Thoracic aorta (tissue), 2 donors: Measurements from ENCODE around the gene DLGAP1. TPM values are rescaled to one million over a fixed set of nuclear protein-coding genes. Genes with fewer than 3 reads are reported as not detected.

Experiments
- ATAC-seq: fragments of 150-250 bp; one replicate; pipeline ENCODE4 v1.8.0; 2017; ENCODE audit warnings: low read depth; ENCODE audit not compliant: insufficient number of reproducible peaks, low FRiP score
- DNase-seq: peaks from one replicate; pipeline ENCODE4 v3.0.0-alpha.2; 2020; ENCODE audit warnings: low spot score
- H3K27ac ChIP-seq, 2 donors: fragments of 200-600 bp; sonication (generic); 1 replicate in 1 of 2; 2 replicates in 1 of 2; pipeline ENCODE4 v1.5.1; 2016; ENCODE audit warnings: mild to moderate bottlenecking in 2 of 2, moderate library complexity in 2 of 2
- H3K27me3 ChIP-seq: fragments of 200-600 bp; sonication (generic); replicated peaks from 2 replicates; pipeline ENCODE4 v1.6.0; 2016; ENCODE audit warnings: mild to moderate bottlenecking; ENCODE audit not compliant: insufficient read depth
- H3K36me3 ChIP-seq: fragments of 200-600 bp; sonication (generic); one replicate; pipeline ENCODE4 v1.5.1; 2016
- H3K4me1 ChIP-seq, 2 donors: fragments of 200-600 bp; sonication (generic); 1 replicate in 1 of 2; 2 replicates in 1 of 2; pipeline versions ENCODE4 v1.5.1 to v1.6.0; 2016; ENCODE audit warnings: low read depth in 2 of 2, mild to moderate bottlenecking in 1 of 2; ENCODE audit not compliant: control insufficient read depth in 1 of 2
- H3K4me3 ChIP-seq: fragments of 200-600 bp; sonication (generic); 2 replicates; pipeline ENCODE4 v1.5.1; 2016; ENCODE audit warnings: mild to moderate bottlenecking
- H3K9me3 ChIP-seq: fragments of 200-600 bp; sonication (generic); 2 replicates; pipeline ENCODE4 v1.5.1; 2016
- CTCF ChIP-seq: fragments of 200-600 bp; sonication (generic); IDR thresholded peaks from one replicate; pipeline ENCODE4 v1.5.1; 2019; ENCODE audit warnings: antibody characterized with exemption
- total RNA-seq, 2 donors: library from RNA; depleted of rRNA; stranded (reverse); fragments of >200 nt; gene quantifications; one replicate each; pipeline versions ENCODE4 v1.1.0 to v1.2.3, GENCODE V29; 2016

The DLGAP1 gene
- total RNA-seq, 2 donors from 2014 or later = 7.3 to 19.0 TPM

GRCh38 chr18:3889121-3889520 is 566.0 kb downstream of the DLGAP1 start:
- Histone ChIP-seq H3K4me3 (no peak overlapping the region), H3K36me3 (no peaks in the 10 kb centered on the region), H3K27ac (no peak overlapping the region), H3K9me3 (no peaks in the 10 kb centered on the region), H3K4me1 (peaks cover 0 to 9% of the 10 kb centered on the region in 2 donors), H3K27me3 (no peaks in the 10 kb centered on the region)
- DNase-seq = no peak
- no peak for TF ChIP-seq CTCF
- ATAC-seq = no peak

- ATAC-seq (no peak), DNase-seq (no peak)
- Histone ChIP-seq H3K4me1 (peaks cover 0 to 9% of the 10 kb centered on the region in 2 donors), H3K9me3 (no peaks in the 10 kb centered on the region), H3K4me3 (no peak overlapping the region), H3K36me3 (no peaks in the 10 kb centered on the region), H3K27ac (no peak overlapping the region), H3K27me3 (no peaks in the 10 kb centered on the region)
- no peak for TF ChIP-seq CTCF
These were observed 568.4 kb downstream of the DLGAP1 start for GRCh38 chr18:3886575-3887322.

GRCh38 chr18:3885209-3885792 is 569.8 kb downstream of the DLGAP1 start:
- no peaks in the 10 kb centered on the region for H3K27me3 ChIP-seq
- peaks cover 0 to 9% of the 10 kb centered on the region in 2 donors for H3K4me1 ChIP-seq
- no peaks in the 10 kb centered on the region for H3K9me3 ChIP-seq
- peak; percentile 14 for TF ChIP-seq CTCF
- no peak for ATAC-seq
- DNase-seq = no peak
- H3K36me3 ChIP-seq = no peaks in the 10 kb centered on the region
- no peak overlapping the region for H3K4me3 ChIP-seq
- no peak overlapping the region for H3K27ac ChIP-seq

- H3K36me3 ChIP-seq = no peaks in the 10 kb centered on the region
- no peak overlapping the region for H3K27ac ChIP-seq
- no peaks in the 10 kb centered on the region for H3K9me3 ChIP-seq
- TF ChIP-seq CTCF = no peak
- H3K4me1 ChIP-seq = no peaks in the 10 kb centered on the region
- no peaks in the 10 kb centered on the region for H3K27me3 ChIP-seq
- ATAC-seq = no peak
- no peak overlapping the region for H3K4me3 ChIP-seq
- DNase-seq = no peak
These were observed 575.3 kb downstream of the DLGAP1 start for GRCh38 chr18:3879836-3880120.

GRCh38 chr18:3879114-3879835 is 575.8 kb downstream of the DLGAP1 start:
- DNase-seq = no peak
- no peak for TF ChIP-seq CTCF
- Histone ChIP-seq H3K27ac (no peak overlapping the region), H3K9me3 (no peaks in the 10 kb centered on the region), H3K27me3 (no peaks in the 10 kb centered on the region), H3K36me3 (no peaks in the 10 kb centered on the region), H3K4me3 (no peak overlapping the region), H3K4me1 (no peaks in the 10 kb centered on the region)
- ATAC-seq = no peak
